SU-DHL-6 (cell line): ENCODE data around the gene PLSCR5.

ENCODE experiments used
- CTCF ChIP-seq: fragments of 200-600 bp; sonication (generic); IDR thresholded peaks from one replicate; pipeline ENCODE4 v1.5.1; 2017; ENCODE audit warnings: antibody characterized with exemption, mild to moderate bottlenecking, low read length, moderate library complexity; ENCODE audit not compliant: insufficient read depth, poor library complexity, severe bottlenecking
- EZH2phosphoT487 ChIP-seq: fragments of 200-600 bp; sonication (generic), shearing (Covaris generic); conservative IDR thresholded peaks from 2 replicates; pipeline ENCODE4 v1.6.1; 2018; ENCODE audit warnings: mild to moderate bottlenecking, antibody characterized with exemption, low read length, moderate library complexity, mixed read lengths

GRCh38 chr3:146561879-146562278 is 43.3 kb downstream of the PLSCR5 start:
- TF ChIP-seq CTCF (no peak), EZH2phosphoT487 (no peak)
